Measurements from ENCODE around the gene STYXL1.

GRCh38 chr7:76016191-76016947 lies 31.4 kb downstream of the STYXL1 start:
- TF ChIP-seq CTCF (IDR thresholded peaks at IDR 0.05; ENCODE audit: insufficient read depth, low read depth, low read length) (no peak), EZH2 (IDR thresholded peaks at IDR 0.05; ENCODE audit: insufficient read depth, low read length) (no peak)

All from astrocyte (in vitro differentiated cells and primary cell).